Subcutaneous adipose tissue (tissue), 4 donors: Measurements from ENCODE around the gene TSPAN4. TPM values are rescaled to one million over a fixed set of nuclear protein-coding genes. Genes with fewer than 3 reads are reported as not detected.

ENCODE experiments used
- CTCF ChIP-seq: fragments of 450-650 bp; IDR thresholded peaks from one replicate; pipeline ENCODE4 v1.5.1; 2016; ENCODE audit warnings: low read depth, mild to moderate bottlenecking, control low read depth, antibody characterized with exemption, moderate library complexity
- total RNA-seq, 4 donors: library from RNA; depleted of rRNA; stranded (reverse); fragments of >200 nt; gene quantifications; one replicate each; pipeline ENCODE4 v1.1.0, GENCODE V29; 2016

The TSPAN4 gene
- total RNA-seq, 4 donors from 2014 or later = 67.0 to 219 (median 185) TPM

- no peak for TF ChIP-seq CTCF
Measured at GRCh38 chr11:821512-822371, 20.9 kb upstream of the TSPAN4 start.

GRCh38 chr11:823441-824291, 19.0 kb upstream of the TSPAN4 start:
- no peak for TF ChIP-seq CTCF

- TF ChIP-seq CTCF = no peak
Measured at GRCh38 chr11:824292-824880, 18.3 kb upstream of the TSPAN4 start.

GRCh38 chr11:824942-825341, 17.7 kb upstream of the TSPAN4 start:
- no peak for TF ChIP-seq CTCF

- TF ChIP-seq CTCF = no peak
Measured at GRCh38 chr11:825366-826226, 17.1 kb upstream of the TSPAN4 start.

GRCh38 chr11:826227-826621, 16.4 kb upstream of the TSPAN4 start:
- no peak for TF ChIP-seq CTCF
